Adrenal gland (tissue), 12 donors: ENCODE data around the gene TBC1D9. TPM values are rescaled to one million over a fixed set of nuclear protein-coding genes. Genes with fewer than 3 reads are reported as not detected.
"Not testable (repeated sequence)": the region's sequence is repeated elsewhere in the genome, so short reads cannot be mapped to it uniquely, and the experiment has no call there.

Source experiments
- DNase-seq, 7 donors: peaks; one replicate each; pipeline ENCODE4 v3.0.0-alpha.2; 2019 to 2020
- H3K27ac ChIP-seq, 5 donors: fragments of 200-600 bp; sonication (generic) in 4 of 5; 1 replicate in 3 of 5; 2 replicates in 2 of 5; pipeline versions ENCODE4 v1.5.1 to v1.8.0; 2016 to 2020; ENCODE audit warnings: mild to moderate bottlenecking in 1 of 5
- H3K27me3 ChIP-seq: fragments of 200-600 bp; 2 replicates; pipeline ENCODE4 v1.8.0; 2021
- H3K36me3 ChIP-seq, 2 donors: fragments of 200-600 bp; replicated peaks in 1 of 2; 1 replicate in 1 of 2; 2 replicates in 1 of 2; pipeline versions ENCODE4 v1.5.1 to v1.8.0; 2018 to 2022
- H3K4me1 ChIP-seq, 2 donors: fragments of 200-600 bp; replicated peaks in 1 of 2; 1 replicate in 1 of 2; 2 replicates in 1 of 2; pipeline versions ENCODE4 v1.5.1 to v1.8.0; 2018 to 2021
- H3K4me3 ChIP-seq, 4 donors: fragments of 200-600 bp; sonication (generic) in 3 of 4; one replicate each; pipeline ENCODE4 v1.5.1; 2016 to 2018
- H3K9me3 ChIP-seq, 3 donors: fragments of 200-600 bp; sonication (generic) in 1 of 3; replicated peaks in 1 of 3; 1 replicate in 2 of 3; 2 replicates in 1 of 3; pipeline versions ENCODE4 v1.5.1 to v1.8.0; 2016 to 2021
- POLR2A ChIP-seq, 2 donors: fragments of 450-650 bp; IDR thresholded peaks; one replicate each; pipeline ENCODE4 v1.6.1; 2017; ENCODE audit warnings: antibody characterized with exemption in 2 of 2, mild to moderate bottlenecking in 2 of 2, moderate library complexity in 1 of 2
- WGBS, 4 donors: extraction: QIAGEN DNeasy Blood & Tissue Kit in 2 of 4; methylation state at CpG; one replicate each; pipeline versions ENCODE4 v1.1.5 to v1.1.7; 2013 to 2017; 5-methylcytosine and 5-hydroxymethylcytosine counted together
- intact Hi-C, 2 donors: fragments of 100-400 bp; cut with DNase I; formaldehyde crosslinking; loops; one replicate each; pipeline versions ENCODE4 v1.14.1 to v1.15.0; 2022 to 2023
- polyA plus RNA-seq, 3 donors: library from polyadenylated mRNA; stranded (reverse); fragments of 200-250 nt in 2 of 3; fragments of 350-450 nt in 1 of 3; fragmentation: Illumina TruSeq in 1 of 3; extraction: RNeasy Lipid Tissue Mini Kit (QIAGEN cat#74804) in 1 of 3; gene quantifications; one replicate each; pipeline ENCODE4 v1.2.3, GENCODE V29; 2013 to 2014
- total RNA-seq, 9 donors: library from RNA; depleted of rRNA in 4 of 9; stranded (reverse); fragments of >200 nt in 4 of 9; fragments of 120-200 nt in 1 of 9; fragmentation: NEBNext Ultra II Directional in 1 of 9; extraction: Animal tissue kit (Norgen Biotek cat#: 25700) in 1 of 9; gene quantifications; one replicate each; pipeline versions ENCODE4 v1.1.0 to v1.2.4, GENCODE V29; 2013 to 2023
- TF ChIP-seq, protein P1 (sequence below), 6 experiments: fragments of 450-650 bp in 4 of 6; fragments of 200-600 bp in 2 of 6; sonication (generic) in 1 of 6; IDR thresholded peaks; 1 replicate in 5 of 6; 2 replicates in 1 of 6; pipeline versions ENCODE4 v1.5.1 to v1.8.0; 2016 to 2021; ENCODE audit warnings: antibody characterized with exemption in 6 of 6, mild to moderate bottlenecking in 2 of 6, moderate library complexity in 1 of 6
- donor health status: healthy with polysubstance abuse.
- donor health status: Bipolar disorder and iron deficiency.
- donor health status: DM: yes; HTN: yes; CAD: no.
- donor health status: DM: no; HTN: no; CAD: no.
- donor health status: DM: no; HTN: no; CAD: no.
- donor health status: DM: yes; HTN: yes; CAD: no.

TBC1D9 gene
- total and polyA plus RNA-seq, 12 donors = 3.8 to 27.7 (median 14.3) TPM

DNA sequence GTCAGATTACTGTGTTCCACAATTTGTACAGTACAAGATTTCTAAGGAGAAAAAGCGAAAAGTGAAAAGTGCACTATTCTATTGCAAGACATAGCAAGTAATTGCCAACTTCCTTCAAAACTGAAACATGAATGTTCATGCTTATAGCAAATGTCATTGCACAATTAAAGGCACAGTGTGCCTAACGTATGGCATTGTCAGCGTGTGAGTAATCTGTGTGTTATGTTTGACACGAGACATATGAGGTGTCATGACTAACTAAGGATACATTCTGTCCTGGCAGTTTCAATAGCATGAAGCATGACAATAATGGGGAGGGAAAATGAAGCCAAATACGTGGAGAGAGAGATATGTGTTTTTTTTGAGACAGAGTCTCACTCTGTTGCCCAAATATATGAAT lies 33.6 kb upstream of the TBC1D9 start:
- no peaks in the 10 kb centered on the region for H3K36me3 ChIP-seq
- WGBS, 4 donors = 55 to 70% (median 67%) methylated on average over 5 of the region's 5 CpGs
- no peak overlapping the region for H3K4me3 ChIP-seq
- peak overlapping the region in 2 of 5 donors; percentile 50 to 54 for H3K27ac ChIP-seq
- intact Hi-C loops = no loop called here
- TF ChIP-seq, protein P1, sequence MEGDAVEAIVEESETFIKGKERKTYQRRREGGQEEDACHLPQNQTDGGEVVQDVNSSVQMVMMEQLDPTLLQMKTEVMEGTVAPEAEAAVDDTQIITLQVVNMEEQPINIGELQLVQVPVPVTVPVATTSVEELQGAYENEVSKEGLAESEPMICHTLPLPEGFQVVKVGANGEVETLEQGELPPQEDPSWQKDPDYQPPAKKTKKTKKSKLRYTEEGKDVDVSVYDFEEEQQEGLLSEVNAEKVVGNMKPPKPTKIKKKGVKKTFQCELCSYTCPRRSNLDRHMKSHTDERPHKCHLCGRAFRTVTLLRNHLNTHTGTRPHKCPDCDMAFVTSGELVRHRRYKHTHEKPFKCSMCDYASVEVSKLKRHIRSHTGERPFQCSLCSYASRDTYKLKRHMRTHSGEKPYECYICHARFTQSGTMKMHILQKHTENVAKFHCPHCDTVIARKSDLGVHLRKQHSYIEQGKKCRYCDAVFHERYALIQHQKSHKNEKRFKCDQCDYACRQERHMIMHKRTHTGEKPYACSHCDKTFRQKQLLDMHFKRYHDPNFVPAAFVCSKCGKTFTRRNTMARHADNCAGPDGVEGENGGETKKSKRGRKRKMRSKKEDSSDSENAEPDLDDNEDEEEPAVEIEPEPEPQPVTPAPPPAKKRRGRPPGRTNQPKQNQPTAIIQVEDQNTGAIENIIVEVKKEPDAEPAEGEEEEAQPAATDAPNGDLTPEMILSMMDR (IDR thresholded peaks at IDR 0.05) = no peak
- TF ChIP-seq POLR2A (IDR thresholded peaks at IDR 0.05) = no peak
- no peaks in the 10 kb centered on the region for H3K9me3 ChIP-seq
- peak in 1 of 7 donors; percentile 9 for DNase-seq
- H3K4me1 ChIP-seq = peaks cover 0 to 4% of the 10 kb centered on the region in 2 donors
- no peaks in the 10 kb centered on the region for H3K27me3 ChIP-seq

DNA sequence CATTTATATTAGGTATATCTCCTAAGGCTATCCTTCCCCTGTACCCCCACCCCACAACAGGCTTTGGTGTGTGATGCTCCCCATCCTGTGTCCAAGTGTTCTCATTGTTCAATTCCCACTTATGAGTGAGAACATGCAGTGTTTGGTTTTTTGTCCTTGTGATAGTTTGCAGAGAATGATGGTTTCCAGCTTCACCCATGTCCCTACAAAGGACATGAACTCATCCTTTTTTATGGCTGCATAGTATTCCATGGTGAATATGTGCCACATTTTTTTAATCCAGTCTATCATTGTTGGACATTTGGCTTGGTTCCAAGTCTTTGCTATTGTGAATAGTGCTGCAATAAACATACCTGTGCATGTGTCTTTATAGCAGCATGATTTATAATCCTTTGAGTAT lies 26.6 kb upstream of the TBC1D9 start:
- H3K27ac ChIP-seq, H3K4me1 ChIP-seq, H3K9me3 ChIP-seq, H3K27me3 ChIP-seq, H3K4me3 ChIP-seq, intact Hi-C loops, DNase-seq, H3K36me3 ChIP-seq: not testable (repeated sequence)

DNA sequence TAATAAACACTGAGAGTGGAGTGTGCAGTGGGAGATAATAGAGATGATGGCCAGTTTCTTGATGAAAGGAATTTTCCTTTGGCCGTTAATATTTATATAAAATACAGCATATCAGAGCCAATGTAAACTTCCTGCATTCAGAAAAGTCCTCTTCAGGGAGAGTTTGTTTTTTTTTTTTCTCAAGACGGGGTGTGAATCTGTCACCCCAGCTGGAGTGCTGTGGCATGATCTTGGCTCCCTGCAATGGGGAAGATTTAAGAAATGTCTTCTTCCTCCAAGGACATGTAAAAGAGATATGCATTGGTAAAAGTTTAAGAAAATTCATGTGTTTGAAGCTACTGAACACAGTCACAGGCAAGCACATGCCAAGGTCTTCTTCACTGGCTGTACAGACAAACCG lies 25.4 kb upstream of the TBC1D9 start:
- Histone ChIP-seq H3K36me3 (no peaks in the 10 kb centered on the region), H3K9me3 (no peaks in the 10 kb centered on the region), H3K4me1 (no peaks in the 10 kb centered on the region), H3K27me3 (no peaks in the 10 kb centered on the region), H3K4me3 (no peak overlapping the region), H3K27ac (no peak overlapping the region)
- DNase-seq = no peak
- 60 to 67% (median 65%) methylated on average over 3 of the region's 3 CpGs for WGBS, 4 donors
- TF ChIP-seq POLR2A (IDR thresholded peaks at IDR 0.05) = no peak
- TF ChIP-seq, protein P1 (IDR thresholded peaks at IDR 0.05) = no peak
- intact Hi-C loops = no loop called here

DNA sequence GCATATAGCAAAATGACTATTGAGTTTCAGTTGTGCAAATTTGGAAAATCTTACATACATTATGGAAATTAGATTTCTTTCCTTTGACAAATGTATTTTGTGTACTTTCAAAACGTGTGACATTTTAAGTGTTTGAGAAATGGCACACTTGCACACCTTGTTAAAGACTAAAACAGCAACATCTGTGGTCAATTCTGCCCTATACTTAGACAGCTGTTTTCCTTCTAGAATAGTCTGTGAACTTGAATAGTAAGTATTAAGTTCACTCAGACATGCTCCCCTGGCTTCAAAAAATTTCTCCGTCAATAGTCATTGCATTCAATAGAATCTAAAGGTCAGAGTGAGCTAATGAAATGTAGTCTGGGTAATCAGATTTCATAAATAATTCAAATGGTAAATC lies 21.7 kb upstream of the TBC1D9 start:
- 67 to 77% (median 71%) methylated on average over 2 of the region's 2 CpGs for WGBS, 4 donors
- Histone ChIP-seq H3K4me3 (no peak overlapping the region), H3K4me1 (no peaks in the 10 kb centered on the region), H3K27ac (no peak overlapping the region), H3K9me3 (no peaks in the 10 kb centered on the region), H3K27me3 (no peaks in the 10 kb centered on the region), H3K36me3 (no peaks in the 10 kb centered on the region)
- TF ChIP-seq POLR2A (IDR thresholded peaks at IDR 0.05) = no peak
- TF ChIP-seq, protein P1 (IDR thresholded peaks at IDR 0.05) = no peak
- intact Hi-C loops = no loop called here
- DNase-seq = no peak

DNA sequence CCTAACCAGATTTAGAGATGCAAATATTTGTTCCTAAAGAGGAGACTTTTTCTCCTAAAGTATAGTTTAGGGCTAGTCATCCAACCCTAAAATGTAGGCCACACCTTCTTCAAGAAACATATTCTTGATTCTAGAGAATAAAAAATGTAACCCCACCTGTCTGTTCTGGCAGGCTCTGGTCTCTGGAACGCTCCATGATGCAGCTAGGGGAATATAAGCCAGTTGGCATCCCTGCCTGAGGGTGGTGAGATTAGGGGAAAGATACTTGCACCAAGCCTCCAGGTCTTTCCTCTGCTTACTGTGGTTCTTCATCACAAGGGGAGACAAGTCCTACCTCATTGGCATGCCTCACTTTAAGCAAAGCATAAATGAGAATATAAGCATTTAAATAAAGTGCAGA lies 21.2 kb upstream of the TBC1D9 start:
- Histone ChIP-seq H3K4me3 (no peak overlapping the region), H3K4me1 (no peaks in the 10 kb centered on the region), H3K9me3 (no peaks in the 10 kb centered on the region), H3K27me3 (no peaks in the 10 kb centered on the region), H3K36me3 (no peaks in the 10 kb centered on the region), H3K27ac (no peak overlapping the region)
- no peak for DNase-seq
- no peak for TF ChIP-seq POLR2A (IDR thresholded peaks at IDR 0.05)
- TF ChIP-seq, protein P1 (IDR thresholded peaks at IDR 0.05) = no peak
- intact Hi-C loops = no loop called here
- 70 to 100% (median 92%) methylated on average over 1 of the region's 1 CpG for WGBS, 4 donors
